ENCODE results near the gene ST8SIA2. TPM values are rescaled to one million over a fixed set of nuclear protein-coding genes. Genes with fewer than 3 reads are reported as not detected.

The ST8SIA2 gene
- total RNA-seq, 1 donor from 2014 or later: 4.5 TPM

DNA sequence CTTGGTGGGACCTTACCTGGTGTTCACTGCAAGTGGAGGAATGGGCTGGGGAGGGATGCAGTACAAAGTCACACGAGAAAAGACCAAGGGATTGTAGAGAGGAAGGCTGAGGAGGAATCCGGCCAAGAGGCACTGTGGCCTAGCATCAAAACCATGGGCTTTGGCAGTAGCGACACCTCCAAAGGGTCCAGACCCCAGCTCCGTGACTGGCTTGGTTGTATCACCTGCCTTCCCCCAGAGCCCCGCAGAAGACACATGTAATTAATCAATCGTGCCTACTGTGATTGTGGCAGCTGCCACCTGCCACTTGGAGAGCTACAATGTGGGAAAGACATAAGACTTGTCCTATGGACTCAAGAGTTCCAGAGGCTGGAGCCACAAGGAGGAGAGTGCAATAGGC is 54.7 kb downstream of the ST8SIA2 start:
- no peak for DNase-seq (ENCODE audit: low spot score)
- Mint-ChIP-seq H3K27ac (ENCODE audit: unreplicated experiment) (no peak overlapping the region), H3K36me3 (ENCODE audit: low read depth) (no peaks in the 10 kb centered on the region), H3K9me3 (ENCODE audit: low read depth) (no peaks in the 10 kb centered on the region), H3K4me3 (ENCODE audit: unreplicated experiment) (no peak overlapping the region), H3K27me3 (ENCODE audit: low read depth) (no peaks in the 10 kb centered on the region), H3K4me1 (ENCODE audit: low read depth) (no peaks in the 10 kb centered on the region)
- TF ChIP-seq, protein P1, sequence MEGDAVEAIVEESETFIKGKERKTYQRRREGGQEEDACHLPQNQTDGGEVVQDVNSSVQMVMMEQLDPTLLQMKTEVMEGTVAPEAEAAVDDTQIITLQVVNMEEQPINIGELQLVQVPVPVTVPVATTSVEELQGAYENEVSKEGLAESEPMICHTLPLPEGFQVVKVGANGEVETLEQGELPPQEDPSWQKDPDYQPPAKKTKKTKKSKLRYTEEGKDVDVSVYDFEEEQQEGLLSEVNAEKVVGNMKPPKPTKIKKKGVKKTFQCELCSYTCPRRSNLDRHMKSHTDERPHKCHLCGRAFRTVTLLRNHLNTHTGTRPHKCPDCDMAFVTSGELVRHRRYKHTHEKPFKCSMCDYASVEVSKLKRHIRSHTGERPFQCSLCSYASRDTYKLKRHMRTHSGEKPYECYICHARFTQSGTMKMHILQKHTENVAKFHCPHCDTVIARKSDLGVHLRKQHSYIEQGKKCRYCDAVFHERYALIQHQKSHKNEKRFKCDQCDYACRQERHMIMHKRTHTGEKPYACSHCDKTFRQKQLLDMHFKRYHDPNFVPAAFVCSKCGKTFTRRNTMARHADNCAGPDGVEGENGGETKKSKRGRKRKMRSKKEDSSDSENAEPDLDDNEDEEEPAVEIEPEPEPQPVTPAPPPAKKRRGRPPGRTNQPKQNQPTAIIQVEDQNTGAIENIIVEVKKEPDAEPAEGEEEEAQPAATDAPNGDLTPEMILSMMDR (IDR thresholded peaks at IDR 0.05): no peak

DNA sequence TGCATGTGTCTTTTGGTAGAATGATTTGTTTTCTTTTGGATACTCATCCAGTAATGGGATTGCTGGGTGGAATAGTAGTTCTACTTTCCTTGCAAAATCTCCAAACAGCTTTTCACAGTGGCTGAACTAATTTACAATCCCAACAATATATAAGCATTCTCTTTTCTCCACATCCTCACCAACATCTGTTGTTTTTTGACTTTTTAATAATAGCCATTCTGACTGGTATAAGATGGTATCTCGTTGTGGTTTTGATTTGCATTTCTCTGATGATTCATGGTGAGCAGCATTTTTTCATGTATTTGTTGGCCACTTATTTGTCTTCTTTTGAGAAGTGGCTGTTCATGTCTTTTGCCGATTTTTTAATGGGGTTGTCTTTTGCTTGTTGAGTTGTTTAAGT is 55.8 kb downstream of the ST8SIA2 start:
- Mint-ChIP-seq H3K9me3 (ENCODE audit: low read depth) (no peaks in the 10 kb centered on the region), H3K4me3 (ENCODE audit: unreplicated experiment) (no peak overlapping the region), H3K4me1 (ENCODE audit: low read depth) (no peaks in the 10 kb centered on the region), H3K36me3 (ENCODE audit: low read depth) (no peaks in the 10 kb centered on the region), H3K27ac (ENCODE audit: unreplicated experiment) (no peak overlapping the region), H3K27me3 (ENCODE audit: low read depth) (no peaks in the 10 kb centered on the region)
- DNase-seq (ENCODE audit: low spot score): no peak
- TF ChIP-seq, protein P1 (IDR thresholded peaks at IDR 0.05): no peak

DNA sequence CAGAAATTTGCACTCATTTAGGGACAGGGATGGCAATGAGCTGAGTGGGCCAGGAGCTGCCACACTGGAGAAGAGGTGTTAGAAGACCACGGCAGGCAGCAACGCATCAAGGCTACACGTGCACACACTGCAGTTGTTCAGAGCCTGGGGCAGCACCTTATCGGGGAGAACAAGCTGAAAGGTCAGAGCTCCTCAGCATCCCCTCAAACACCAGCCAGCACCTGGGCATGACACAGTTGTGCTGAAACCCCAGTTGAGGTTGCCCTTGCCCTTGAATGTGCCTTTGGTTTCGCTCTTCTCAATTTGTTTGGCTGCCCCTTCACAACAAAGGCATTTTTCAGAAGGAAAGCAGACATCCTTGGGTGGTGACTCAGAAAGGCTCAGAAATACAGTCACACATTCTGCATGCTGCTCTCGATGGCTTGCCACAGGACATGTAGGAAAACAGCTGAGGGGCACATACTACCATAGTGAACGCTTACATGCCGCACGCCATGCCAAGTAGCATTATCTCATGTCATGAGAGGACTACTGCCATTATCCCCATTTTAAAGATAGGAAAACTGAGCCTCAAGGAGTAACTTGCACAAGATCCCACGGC is 57.6 kb downstream of the ST8SIA2 start:
- TF ChIP-seq, protein P1 (IDR thresholded peaks at IDR 0.05): no peak
- H3K27ac Mint-ChIP-seq (ENCODE audit: unreplicated experiment): no peak overlapping the region
- peak; percentile 69 for DNase-seq (ENCODE audit: low spot score)
- no peak overlapping the region for H3K4me3 Mint-ChIP-seq (ENCODE audit: unreplicated experiment)
- no peaks in the 10 kb centered on the region for H3K9me3 Mint-ChIP-seq (ENCODE audit: low read depth)
- H3K4me1 Mint-ChIP-seq (ENCODE audit: low read depth): no peaks in the 10 kb centered on the region
- H3K27me3 Mint-ChIP-seq (ENCODE audit: low read depth): no peaks in the 10 kb centered on the region
- no peaks in the 10 kb centered on the region for H3K36me3 Mint-ChIP-seq (ENCODE audit: low read depth)

DNA sequence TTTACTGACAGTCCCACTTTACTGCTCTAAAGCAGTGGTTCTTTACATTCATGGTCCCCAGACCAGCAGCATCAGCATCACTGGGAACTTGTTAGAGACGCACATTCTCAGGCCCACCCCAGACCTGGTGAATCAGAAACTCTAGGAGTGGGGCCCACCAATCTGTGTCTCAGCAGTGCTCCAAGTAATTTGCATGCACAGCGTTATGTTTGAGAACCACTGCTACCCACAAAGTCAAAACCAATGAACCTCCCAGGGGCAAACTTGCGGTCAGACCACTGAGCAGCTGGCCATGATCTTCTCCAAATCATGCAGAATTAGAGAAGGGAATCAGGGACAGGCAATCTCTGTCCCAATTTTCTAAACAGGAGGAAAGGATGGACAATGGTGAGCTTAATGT is 58.5 kb downstream of the ST8SIA2 start:
- Mint-ChIP-seq H3K4me1 (ENCODE audit: low read depth) (no peaks in the 10 kb centered on the region), H3K36me3 (ENCODE audit: low read depth) (no peaks in the 10 kb centered on the region), H3K9me3 (ENCODE audit: low read depth) (no peaks in the 10 kb centered on the region), H3K27ac (ENCODE audit: unreplicated experiment) (no peak overlapping the region), H3K27me3 (ENCODE audit: low read depth) (no peaks in the 10 kb centered on the region), H3K4me3 (ENCODE audit: unreplicated experiment) (no peak overlapping the region)
- TF ChIP-seq, protein P1 (IDR thresholded peaks at IDR 0.05): no peak
- DNase-seq (ENCODE audit: low spot score): no peak

DNA sequence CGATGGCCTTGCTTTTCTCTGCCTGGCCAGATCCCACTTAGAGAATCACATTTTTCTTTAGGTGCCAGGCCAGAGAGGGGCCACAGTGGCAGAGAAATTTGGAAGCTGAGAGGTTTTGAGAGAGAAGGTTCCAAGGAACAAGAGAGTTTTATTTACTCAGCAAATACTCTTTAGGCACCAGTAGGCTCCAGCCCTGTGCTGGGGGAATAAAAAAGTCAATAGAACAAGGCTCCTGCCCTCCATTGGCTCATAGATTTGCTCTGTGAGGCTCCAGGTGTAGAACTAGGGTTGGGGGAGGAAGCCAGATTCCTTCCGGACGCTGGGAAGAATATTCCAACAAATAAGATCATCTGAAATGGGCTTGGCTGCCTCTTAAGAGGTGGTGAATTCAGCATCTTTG is 59.9 kb downstream of the ST8SIA2 start:
- Mint-ChIP-seq H3K27ac (ENCODE audit: unreplicated experiment) (no peak overlapping the region), H3K9me3 (ENCODE audit: low read depth) (no peaks in the 10 kb centered on the region), H3K4me3 (ENCODE audit: unreplicated experiment) (no peak overlapping the region), H3K4me1 (ENCODE audit: low read depth) (no peaks in the 10 kb centered on the region), H3K36me3 (ENCODE audit: low read depth) (no peaks in the 10 kb centered on the region), H3K27me3 (ENCODE audit: low read depth) (no peaks in the 10 kb centered on the region)
- TF ChIP-seq, protein P1 (IDR thresholded peaks at IDR 0.05): no peak
- DNase-seq (ENCODE audit: low spot score): no peak

Measured in chondrocyte (in vitro differentiated cells).